Measurements from ENCODE around the gene PLEK2.
"Not testable (repeated sequence)": the region's sequence is repeated elsewhere in the genome, so short reads cannot be mapped to it uniquely, and the experiment has no call there.

PLEK2 gene

GRCh38 chr14:67426983-67427606 lies 15.1 kb upstream of the PLEK2 start:
- DNase-seq = peak; percentile 66

- DNase-seq = no peak
These were observed 14.2 kb upstream of the PLEK2 start for GRCh38 chr14:67426161-67426560.

- DNase-seq = no peak
These were observed 13.6 kb upstream of the PLEK2 start for GRCh38 chr14:67425608-67426007.

- no peak for DNase-seq
These were observed 12.6 kb upstream of the PLEK2 start for GRCh38 chr14:67424539-67424938.

- DNase-seq = no peak
These were observed 11.5 kb upstream of the PLEK2 start for GRCh38 chr14:67423424-67423823.

- no peak for DNase-seq
These were observed 9.6 kb upstream of the PLEK2 start for GRCh38 chr14:67421356-67422224.

- no peak for DNase-seq
These were observed 8.3 kb upstream of the PLEK2 start for GRCh38 chr14:67420102-67420739.

- no peak for DNase-seq
These were observed 6.6 kb upstream of the PLEK2 start for GRCh38 chr14:67418401-67419191.

- DNase-seq = no peak
These were observed 5.7 kb upstream of the PLEK2 start for GRCh38 chr14:67417633-67418032.

- no peak for DNase-seq
These were observed 4.8 kb upstream of the PLEK2 start for GRCh38 chr14:67416810-67417209.

GRCh38 chr14:67416085-67416484 lies 4.1 kb upstream of the PLEK2 start:
- no peak for DNase-seq

- not testable (repeated sequence) for DNase-seq
These were observed 3.6 kb upstream of the PLEK2 start for GRCh38 chr14:67415610-67416009.

- peak; percentile 79 for DNase-seq
These were observed 2.1 kb upstream of the PLEK2 start for GRCh38 chr14:67413806-67414769.

GRCh38 chr14:67411370-67411769 lies 595 bp downstream of the PLEK2 start:
- DNase-seq = no peak

GRCh38 chr14:67410313-67410712 lies 1.7 kb downstream of the PLEK2 start:
- DNase-seq = no peak

GRCh38 chr14:67409461-67409860 lies 2.5 kb downstream of the PLEK2 start:
- no peak for DNase-seq

- not testable (repeated sequence) for DNase-seq
These were observed 3.7 kb downstream of the PLEK2 start for GRCh38 chr14:67408122-67408801.

- DNase-seq = no peak
These were observed 6.2 kb downstream of the PLEK2 start for GRCh38 chr14:67405771-67406170.

- no peak for DNase-seq
These were observed 11.5 kb downstream of the PLEK2 start for GRCh38 chr14:67400434-67400833.

GRCh38 chr14:67397536-67397935 lies 14.4 kb downstream of the PLEK2 start:
- DNase-seq = no peak

- DNase-seq = no peak
These were observed 15.5 kb downstream of the PLEK2 start for GRCh38 chr14:67396381-67396970.
